Measurements from ENCODE around the gene CENPH. TPM values are rescaled to one million over a fixed set of nuclear protein-coding genes. Genes with fewer than 3 reads are reported as not detected.

Gene CENPH
- total RNA-seq, 2 donors from 2014 or later: 43.7 to 87.6 TPM

- Mint-ChIP-seq H3K36me3 (ENCODE audit: low read depth) (peaks cover 4% of the 10 kb centered on the region), H3K27me3 (ENCODE audit: insufficient read depth) (no peaks in the 10 kb centered on the region), H3K4me3 (peak overlapping the region; percentile 82), H3K9me3 (no peaks in the 10 kb centered on the region), H3K27ac (no peak overlapping the region), H3K4me1 (peaks cover 3% of the 10 kb centered on the region)
- Histone ChIP-seq H3K27me3 (ENCODE audit: control insufficient read depth, insufficient read depth, low read length, poor library complexity, severe bottlenecking) (no peaks in the 10 kb centered on the region), H3K9me3 (ENCODE audit: control insufficient read depth, low read length) (no peaks in the 10 kb centered on the region), H3K27ac (ENCODE audit: low read depth, low read length) (no peak overlapping the region), H3K4me3 (ENCODE audit: low read length) (no peak overlapping the region), H3K4me1 (ENCODE audit: control insufficient read depth, insufficient read depth, low read length) (no peaks in the 10 kb centered on the region), H3K36me3 (ENCODE audit: control insufficient read depth, insufficient read depth, low read length) (peaks cover 9% of the 10 kb centered on the region), H3K9ac (ENCODE audit: extremely low read depth, low read length, poor library complexity, severe bottlenecking) (no peak overlapping the region)
- TF ChIP-seq, protein P1, sequence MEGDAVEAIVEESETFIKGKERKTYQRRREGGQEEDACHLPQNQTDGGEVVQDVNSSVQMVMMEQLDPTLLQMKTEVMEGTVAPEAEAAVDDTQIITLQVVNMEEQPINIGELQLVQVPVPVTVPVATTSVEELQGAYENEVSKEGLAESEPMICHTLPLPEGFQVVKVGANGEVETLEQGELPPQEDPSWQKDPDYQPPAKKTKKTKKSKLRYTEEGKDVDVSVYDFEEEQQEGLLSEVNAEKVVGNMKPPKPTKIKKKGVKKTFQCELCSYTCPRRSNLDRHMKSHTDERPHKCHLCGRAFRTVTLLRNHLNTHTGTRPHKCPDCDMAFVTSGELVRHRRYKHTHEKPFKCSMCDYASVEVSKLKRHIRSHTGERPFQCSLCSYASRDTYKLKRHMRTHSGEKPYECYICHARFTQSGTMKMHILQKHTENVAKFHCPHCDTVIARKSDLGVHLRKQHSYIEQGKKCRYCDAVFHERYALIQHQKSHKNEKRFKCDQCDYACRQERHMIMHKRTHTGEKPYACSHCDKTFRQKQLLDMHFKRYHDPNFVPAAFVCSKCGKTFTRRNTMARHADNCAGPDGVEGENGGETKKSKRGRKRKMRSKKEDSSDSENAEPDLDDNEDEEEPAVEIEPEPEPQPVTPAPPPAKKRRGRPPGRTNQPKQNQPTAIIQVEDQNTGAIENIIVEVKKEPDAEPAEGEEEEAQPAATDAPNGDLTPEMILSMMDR (conservative IDR thresholded peaks at IDR 0.05): no peak
- 75 to 91% methylated on average over 2 of the region's 2 CpGs for WGBS, 2 experiments (ENCODE audit: insufficient coverage in 1 of 2, insufficient read length in 1 of 2)
- DNase-seq: no peak
Observed at GRCh38 chr5:69187342-69187741, 2.0 kb upstream of the CENPH start.

DNA sequence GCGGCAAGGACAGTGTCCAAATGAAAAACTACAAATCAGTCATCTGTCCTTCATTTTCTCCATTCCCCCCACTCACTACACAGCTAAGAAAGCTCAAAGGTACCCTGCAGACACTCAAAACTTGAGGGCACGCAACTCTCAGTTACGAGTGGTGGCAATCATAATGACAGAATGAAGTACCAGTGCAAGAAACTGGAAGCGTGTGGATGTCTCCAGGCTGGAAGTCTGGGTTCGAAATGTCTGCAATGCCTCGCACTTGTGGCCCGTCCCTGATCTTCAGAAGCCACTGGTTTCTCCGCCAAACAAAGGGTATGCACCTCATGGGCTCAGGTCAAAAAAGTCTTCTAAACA is 597 bp upstream of the CENPH start:
- peak overlapping the region; percentile 99 for H3K4me3 ChIP-seq (ENCODE audit: low read length)
- 29 to 35% methylated on average over 7 to 8 of the region's 8 CpGs for WGBS, 2 experiments (ENCODE audit: insufficient coverage in 1 of 2, insufficient read length in 1 of 2)
- DNase-seq: no peak

GRCh38 chr5:69202497-69202896 is 13.1 kb downstream of the CENPH start:
- H3K27me3 Mint-ChIP-seq (ENCODE audit: insufficient read depth): no peaks in the 10 kb centered on the region
- H3K27ac Mint-ChIP-seq: no peak overlapping the region
- Histone ChIP-seq H3K27ac (ENCODE audit: low read depth, low read length) (no peak overlapping the region), H3K36me3 (ENCODE audit: control insufficient read depth, insufficient read depth, low read length) (peaks cover 54% of the 10 kb centered on the region), H3K9me3 (ENCODE audit: control insufficient read depth, low read length) (no peaks in the 10 kb centered on the region), H3K9ac (ENCODE audit: extremely low read depth, low read length, poor library complexity, severe bottlenecking) (no peak overlapping the region), H3K4me1 (ENCODE audit: control insufficient read depth, insufficient read depth, low read length) (no peaks in the 10 kb centered on the region), H3K27me3 (ENCODE audit: control insufficient read depth, insufficient read depth, low read length, poor library complexity, severe bottlenecking) (no peaks in the 10 kb centered on the region), H3K4me3 (ENCODE audit: low read length) (no peak overlapping the region)
- TF ChIP-seq, protein P1 (conservative IDR thresholded peaks at IDR 0.05): no peak
- DNase-seq: no peak
- H3K4me1 Mint-ChIP-seq: no peaks in the 10 kb centered on the region
- peaks cover 45% of the 10 kb centered on the region for H3K36me3 Mint-ChIP-seq (ENCODE audit: low read depth)
- no CpG with 5 or more reads among the region's 1 CpG for WGBS, 2 experiments (ENCODE audit: insufficient coverage in 1 of 2, insufficient read length in 1 of 2)
- H3K4me3 Mint-ChIP-seq: no peak overlapping the region
- H3K9me3 Mint-ChIP-seq: no peaks in the 10 kb centered on the region

More for the DNA sequence above, 597 bp upstream of the CENPH start:
- TF ChIP-seq, protein P1 (conservative IDR thresholded peaks at IDR 0.05): no peak
- Mint-ChIP-seq H3K27me3 (ENCODE audit: insufficient read depth) (no peaks in the 10 kb centered on the region), H3K36me3 (ENCODE audit: low read depth) (peaks cover 6% of the 10 kb centered on the region), H3K9me3 (no peaks in the 10 kb centered on the region), H3K4me3 (peak overlapping the region; percentile 82), H3K27ac (peak overlapping the region; percentile 98), H3K4me1 (peaks cover 3% of the 10 kb centered on the region)
- Histone ChIP-seq H3K36me3 (ENCODE audit: control insufficient read depth, insufficient read depth, low read length) (peaks cover 18% of the 10 kb centered on the region), H3K4me1 (ENCODE audit: control insufficient read depth, insufficient read depth, low read length) (no peaks in the 10 kb centered on the region), H3K9ac (ENCODE audit: extremely low read depth, low read length, poor library complexity, severe bottlenecking) (peak overlapping the region; percentile 95), H3K27ac (ENCODE audit: low read depth, low read length) (peak overlapping the region; percentile 94), H3K9me3 (ENCODE audit: control insufficient read depth, low read length) (no peaks in the 10 kb centered on the region), H3K27me3 (ENCODE audit: control insufficient read depth, insufficient read depth, low read length, poor library complexity, severe bottlenecking) (no peaks in the 10 kb centered on the region)
